Urinary bladder (tissue), 4 donors: ENCODE data around the gene RASAL1. TPM values are rescaled to one million over a fixed set of nuclear protein-coding genes. Genes with fewer than 3 reads are reported as not detected.

ENCODE experiments used
- DNase-seq: peaks from one replicate; pipeline ENCODE4 v3.0.0-alpha.2; 2015; ENCODE audit errors: extremely low spot score
- H3K27ac ChIP-seq: one replicate; pipeline ENCODE4 v1.5.1; 2013; ENCODE audit warnings: low read depth, mild to moderate bottlenecking, moderate library complexity
- H3K36me3 ChIP-seq: one replicate; pipeline ENCODE4 v1.6.1; 2013; ENCODE audit warnings: mild to moderate bottlenecking, moderate library complexity; ENCODE audit not compliant: insufficient read depth
- H3K4me1 ChIP-seq: one replicate; pipeline ENCODE4 v1.6.1; 2013; ENCODE audit warnings: mild to moderate bottlenecking, moderate library complexity; ENCODE audit not compliant: insufficient read depth
- H3K4me3 ChIP-seq: one replicate; pipeline ENCODE4 v1.5.1; 2013; ENCODE audit warnings: low read depth, low read length
- WGBS: extraction: QIAGEN DNeasy Blood & Tissue Kit; methylation state at CpG from one replicate; pipeline ENCODE4 v1.1.7; 2013; 5-methylcytosine and 5-hydroxymethylcytosine counted together
- polyA plus RNA-seq: library from polyadenylated mRNA; stranded (reverse); fragments of 200-250 nt; gene quantifications from one replicate; pipeline ENCODE4 v1.2.3, GENCODE V29; 2013
- total RNA-seq: library from RNA; depleted of rRNA; stranded (reverse); fragments of >200 nt; gene quantifications from one replicate; pipeline ENCODE4 v1.2.3, GENCODE V29; 2014
- donor health status: healthy with polysubstance abuse.
- donor health status: healthy.

RASAL1 gene
- total and polyA plus RNA-seq, 2 donors: 0.04 to 0.11 TPM

- no peak for DNase-seq
Observed at GRCh38 chr12:113170457-113170856, 34.9 kb upstream of the RASAL1 start.

GRCh38 chr12:113169697-113170096 is 34.1 kb upstream of the RASAL1 start:
- DNase-seq: no peak
- 95% methylated on average over 13 of the region's 13 CpGs for WGBS
- H3K4me3 ChIP-seq: no peak overlapping the region
- no peak overlapping the region for H3K27ac ChIP-seq
- peaks cover 12% of the 10 kb centered on the region for H3K36me3 ChIP-seq
- H3K4me1 ChIP-seq: no peaks in the 10 kb centered on the region

More at GRCh38 chr12:113170457-113170856, 34.9 kb upstream of the RASAL1 start:
- Histone ChIP-seq H3K36me3 (peaks cover 12% of the 10 kb centered on the region), H3K27ac (no peak overlapping the region), H3K4me1 (no peaks in the 10 kb centered on the region), H3K4me3 (no peak overlapping the region)
- 87% methylated on average over 5 of the region's 5 CpGs for WGBS

DNA sequence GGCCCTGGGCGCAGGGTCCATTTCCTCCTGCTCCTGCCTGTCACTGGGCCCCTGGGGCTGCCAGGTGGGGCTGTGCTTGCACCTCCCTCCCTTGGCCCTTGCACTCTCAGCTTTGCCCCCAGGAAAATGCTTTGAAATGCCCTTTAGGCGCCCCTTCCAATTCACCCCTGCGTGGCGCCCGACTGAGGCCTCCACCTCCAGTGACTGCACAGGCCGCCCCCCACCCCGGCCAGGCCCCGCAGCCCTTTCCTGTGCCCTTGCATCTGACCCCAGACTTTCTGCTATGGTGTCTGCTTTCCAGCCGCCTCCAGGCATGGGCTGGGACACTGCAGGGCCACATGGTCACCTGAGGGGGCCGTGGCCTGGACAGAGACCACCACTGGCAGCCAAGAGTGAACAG is 32.3 kb upstream of the RASAL1 start:
- DNase-seq: no peak
- no peak overlapping the region for H3K27ac ChIP-seq
- 93% methylated on average over 10 of the region's 10 CpGs for WGBS
- no peak overlapping the region for H3K4me3 ChIP-seq
- no peaks in the 10 kb centered on the region for H3K4me1 ChIP-seq
- peaks cover 14% of the 10 kb centered on the region for H3K36me3 ChIP-seq

DNA sequence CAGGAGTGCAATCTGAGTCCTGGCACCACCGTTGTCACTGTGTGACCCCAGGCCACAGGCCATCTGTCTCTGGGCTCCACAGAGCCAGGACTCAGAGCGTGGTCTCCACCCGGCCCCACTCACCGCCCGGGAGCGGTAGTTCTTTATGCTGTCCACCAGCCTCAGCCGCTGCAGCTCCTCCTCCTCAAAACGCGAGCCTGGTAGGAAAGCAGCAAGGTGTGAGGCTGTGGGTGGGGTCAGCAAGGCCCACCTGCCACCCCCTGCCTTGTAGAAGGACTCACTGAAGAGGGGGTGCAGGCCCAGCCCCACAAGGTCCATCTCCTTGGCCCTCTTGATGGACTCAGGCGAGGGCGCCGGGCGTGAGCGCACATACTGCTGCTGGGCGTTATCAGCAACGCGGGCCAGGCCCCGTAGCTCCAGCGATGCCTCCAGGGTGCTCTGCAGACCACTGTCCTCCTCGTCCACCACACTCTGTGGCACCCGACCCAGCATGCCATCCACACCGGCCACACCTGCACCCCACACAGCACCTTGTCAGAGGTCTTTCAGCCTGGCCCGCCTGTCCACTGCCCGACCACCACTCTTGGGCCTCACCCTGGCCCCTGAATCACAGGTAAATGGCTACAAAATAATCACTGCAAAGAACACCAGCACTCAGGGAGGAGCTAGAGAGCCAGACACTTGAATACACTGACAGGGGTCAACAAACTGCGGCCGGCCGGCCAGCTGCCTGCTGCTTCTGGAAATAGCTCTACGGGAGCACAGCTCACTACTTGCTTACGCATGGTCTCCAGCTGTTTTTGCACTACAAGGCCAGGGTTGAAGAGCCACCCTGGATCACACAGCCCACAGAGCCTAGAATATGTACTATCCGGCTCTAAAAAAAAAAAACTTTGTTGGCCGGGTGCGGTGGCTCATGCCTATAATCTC is 30.2 kb upstream of the RASAL1 start:
- Histone ChIP-seq H3K4me3 (no peak overlapping the region), H3K4me1 (no peaks in the 10 kb centered on the region), H3K27ac (no peak overlapping the region), H3K36me3 (peaks cover 7% of the 10 kb centered on the region)
- 93% methylated on average over 32 of the region's 32 CpGs for WGBS
- no peak for DNase-seq

DNA sequence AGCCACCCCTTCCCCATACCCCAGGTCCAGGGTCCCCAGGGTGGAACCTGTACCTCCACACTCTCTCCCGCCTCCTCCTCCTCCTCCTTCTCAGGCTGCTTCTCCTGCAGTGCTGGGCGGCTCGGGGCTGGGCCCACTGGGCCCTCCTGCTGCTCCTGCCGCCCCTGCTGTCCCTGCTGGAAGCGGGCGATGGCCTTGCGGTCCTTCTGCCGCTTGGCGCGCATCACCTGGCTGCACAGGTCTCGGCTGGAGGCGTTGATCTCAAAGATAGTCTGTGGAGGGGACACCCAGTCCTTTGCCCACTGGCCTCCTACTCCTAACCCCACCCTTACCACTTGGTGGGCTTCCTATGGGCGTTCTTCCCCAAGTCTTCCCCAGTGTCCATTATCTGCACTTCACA is 28.5 kb upstream of the RASAL1 start:
- Histone ChIP-seq H3K4me1 (no peaks in the 10 kb centered on the region), H3K36me3 (peaks cover 6% of the 10 kb centered on the region), H3K4me3 (no peak overlapping the region), H3K27ac (no peak overlapping the region)
- 99% methylated on average over 13 of the region's 13 CpGs for WGBS
- no peak for DNase-seq

- DNase-seq: no peak
- H3K4me1 ChIP-seq: no peaks in the 10 kb centered on the region
- WGBS: 94% methylated on average over 12 of the region's 12 CpGs
- no peak overlapping the region for H3K4me3 ChIP-seq
- H3K27ac ChIP-seq: no peak overlapping the region
- peaks cover 6% of the 10 kb centered on the region for H3K36me3 ChIP-seq
Observed at GRCh38 chr12:113163030-113163360, 27.4 kb upstream of the RASAL1 start.

GRCh38 chr12:113162102-113163029 is 26.8 kb upstream of the RASAL1 start:
- no peaks in the 10 kb centered on the region for H3K4me1 ChIP-seq
- H3K36me3 ChIP-seq: peaks cover 6% of the 10 kb centered on the region
- DNase-seq: no peak
- 84% methylated on average over 25 of the region's 25 CpGs for WGBS
- no peak overlapping the region for H3K4me3 ChIP-seq
- no peak overlapping the region for H3K27ac ChIP-seq

- no peak overlapping the region for H3K27ac ChIP-seq
- no peak overlapping the region for H3K4me3 ChIP-seq
- no peaks in the 10 kb centered on the region for H3K4me1 ChIP-seq
- no peak for DNase-seq
- 71% methylated on average over 26 of the region's 26 CpGs for WGBS
- peaks cover 6% of the 10 kb centered on the region for H3K36me3 ChIP-seq
Observed at GRCh38 chr12:113161415-113162016, 26.0 kb upstream of the RASAL1 start.

DNA sequence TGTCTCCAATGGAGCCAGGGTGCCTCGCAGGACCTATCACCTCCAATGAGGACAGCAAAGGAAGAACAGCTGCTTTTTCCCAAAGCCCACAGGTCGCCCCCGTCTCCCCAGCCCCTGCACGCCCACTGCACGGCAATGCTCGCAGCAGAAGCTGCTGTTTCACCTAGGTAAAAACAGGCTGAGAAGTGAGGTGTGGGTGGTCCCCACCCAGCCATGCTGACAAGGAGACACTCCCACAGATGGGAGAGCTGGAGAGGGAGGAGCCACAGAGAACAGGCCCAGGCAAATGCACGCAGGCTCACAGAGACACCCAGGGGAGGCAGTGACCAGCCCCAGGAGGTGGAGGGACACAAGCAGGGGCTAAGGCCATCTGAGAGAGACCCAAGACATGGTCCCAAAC is 24.4 kb upstream of the RASAL1 start:
- no peaks in the 10 kb centered on the region for H3K4me1 ChIP-seq
- WGBS: 95% methylated on average over 7 of the region's 7 CpGs
- H3K4me3 ChIP-seq: no peak overlapping the region
- H3K27ac ChIP-seq: no peak overlapping the region
- H3K36me3 ChIP-seq: peaks cover 6% of the 10 kb centered on the region
- DNase-seq: no peak

DNA sequence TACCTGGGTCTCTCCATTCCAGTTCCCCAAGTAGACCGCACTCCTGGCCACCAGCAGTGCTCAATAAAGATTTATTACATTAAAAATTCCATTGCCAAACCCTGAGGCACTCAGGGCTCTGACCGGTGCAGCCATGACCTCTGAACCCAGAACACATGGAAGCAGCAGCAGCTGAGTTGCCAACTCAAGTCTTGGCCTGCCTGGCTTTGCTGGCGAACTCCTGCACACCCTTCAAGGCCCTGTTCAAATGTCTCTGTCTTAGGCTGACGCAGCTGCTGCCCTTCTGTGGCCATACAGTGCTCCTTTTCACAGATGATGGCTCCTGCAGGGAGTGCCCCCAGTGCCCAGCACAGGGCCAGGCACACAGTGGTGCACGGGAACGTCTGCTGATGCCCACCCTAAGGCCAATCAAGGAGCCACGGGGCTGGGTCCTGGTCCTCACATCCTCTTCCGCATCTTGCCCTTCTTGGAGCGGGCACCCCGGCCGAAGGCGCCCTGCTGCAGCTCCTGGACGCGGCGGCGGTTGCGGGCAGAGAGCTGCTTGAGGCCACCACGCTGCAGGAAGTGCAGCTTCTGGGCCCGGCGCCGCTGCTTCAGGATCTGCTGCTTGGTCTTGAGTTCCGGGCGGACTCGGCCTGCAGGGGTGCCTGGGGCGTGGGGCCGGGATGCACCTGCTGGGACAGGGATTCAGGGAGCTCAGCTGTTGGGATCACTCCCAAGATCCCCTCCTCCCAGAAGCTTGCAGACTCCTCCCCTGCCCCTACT is 23.1 kb upstream of the RASAL1 start:
- H3K36me3 ChIP-seq: peaks cover 6% of the 10 kb centered on the region
- H3K27ac ChIP-seq: no peak overlapping the region
- DNase-seq: no peak
- no peaks in the 10 kb centered on the region for H3K4me1 ChIP-seq
- WGBS: 96% methylated on average over 26 of the region's 26 CpGs
- H3K4me3 ChIP-seq: no peak overlapping the region

- H3K36me3 ChIP-seq: peaks cover 2% of the 10 kb centered on the region
Observed at GRCh38 chr12:113157218-113157859, 21.8 kb upstream of the RASAL1 start.

DNA sequence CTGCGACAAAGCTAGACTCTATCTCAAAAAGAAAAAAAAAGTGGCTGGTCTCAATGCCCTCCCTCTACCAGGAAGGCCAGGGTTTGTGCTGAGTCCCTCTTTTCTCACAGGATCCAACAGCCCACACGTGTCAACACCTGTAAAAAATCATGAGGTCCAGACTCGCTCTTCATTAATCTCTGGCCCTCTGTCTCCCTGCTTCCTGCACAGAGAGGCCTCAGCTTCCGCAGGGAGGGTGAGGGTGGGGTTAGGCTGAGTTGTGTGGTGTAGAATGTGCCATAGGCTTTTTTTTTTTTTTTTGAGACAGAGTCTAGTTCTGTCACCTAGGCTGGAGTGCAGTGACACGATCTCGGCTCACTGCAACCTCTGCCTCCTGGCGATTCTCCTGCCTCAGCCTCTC is 20.1 kb upstream of the RASAL1 start:
- WGBS: 49% methylated on average over 7 of the region's 7 CpGs
- no peak overlapping the region for H3K27ac ChIP-seq
- H3K36me3 ChIP-seq: peaks cover 2% of the 10 kb centered on the region
- no peak for DNase-seq
- peaks cover 2% of the 10 kb centered on the region for H3K4me1 ChIP-seq
- no peak overlapping the region for H3K4me3 ChIP-seq

More at GRCh38 chr12:113157218-113157859, 21.8 kb upstream of the RASAL1 start:
- WGBS: 87% methylated on average over 12 of the region's 12 CpGs
- DNase-seq: no peak
- H3K27ac ChIP-seq: no peak overlapping the region
- peaks cover 2% of the 10 kb centered on the region for H3K4me1 ChIP-seq
- no peak overlapping the region for H3K4me3 ChIP-seq
